ENCODE measurements around the gene DALRD3. TPM values are rescaled to one million over a fixed set of nuclear protein-coding genes. Genes with fewer than 3 reads are reported as not detected.

Gene DALRD3
- total and polyA plus RNA-seq, 2 of the 8 experiments (the other 6 are each of a cell fraction or from before 2014, with no cell fraction given): 30.4 to 86.5 TPM

DNA sequence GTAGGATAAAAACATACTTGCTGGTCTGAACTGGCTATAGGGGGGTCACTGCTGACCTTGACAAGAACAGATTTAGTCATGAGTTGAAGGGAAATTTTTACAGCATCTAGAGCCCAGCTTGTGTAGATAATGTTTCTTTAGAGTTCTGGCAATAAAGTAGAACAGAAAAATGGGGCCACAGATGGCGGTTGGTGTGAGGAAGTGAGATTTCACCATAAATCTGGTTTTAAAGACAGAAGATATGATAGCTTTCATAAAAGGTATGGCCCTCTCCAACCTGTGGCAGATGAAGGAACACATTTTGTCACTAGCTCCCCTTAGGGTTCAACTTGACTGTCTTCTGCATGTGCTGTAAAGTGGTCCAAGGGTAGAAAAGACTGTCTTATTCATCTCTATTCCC lies 35.2 kb upstream of the DALRD3 start:
- peaks cover 0 to 11% of the 10 kb centered on the region in 2 experiments for H4K20me1 ChIP-seq (replicated peaks in 1 of 2; ENCODE audit: control insufficient read depth in 1 of 2, insufficient read depth in 2 of 2, low read length in 2 of 2)
- H3K9ac ChIP-seq (replicated peaks in 1 of 4; ENCODE audit: extremely low read depth in 1 of 4, low read depth in 3 of 4, low read length in 3 of 4): no peak overlapping the region
- FAIRE-seq: no peak
- TF ChIP-seq NRF1 (IDR thresholded peaks at IDR 0.05; ENCODE audit: low read depth, low read length) (no peak), GABPA (IDR thresholded peaks at IDR 0.05; ENCODE audit: borderline replicate concordance, insufficient read depth, low read length) (no peak), SUZ12 (IDR thresholded peaks at IDR 0.05; ENCODE audit: low read length) (no peak), CTCF (IDR thresholded peaks at IDR 0.05; ENCODE audit: control extremely low read depth in 1 of 3, insufficient read depth in 1 of 3, low read depth in 1 of 3, low read length in 3 of 3) (no peak), CBX8 (IDR thresholded peaks at IDR 0.05; ENCODE audit: borderline replicate concordance, low read depth, low read length) (no peak), POLR2A (IDR thresholded peaks at IDR 0.05; ENCODE audit: control extremely low read depth in 1 of 2, low read depth in 2 of 2, low read length in 2 of 2) (no peak), SRF (IDR thresholded peaks at IDR 0.05; ENCODE audit: low read depth, low read length) (no peak), SP2 (IDR thresholded peaks at IDR 0.05; ENCODE audit: low read length) (no peak), BCL11A (IDR thresholded peaks at IDR 0.05; ENCODE audit: low read depth in 2 of 2, low read length in 2 of 2) (no peak), MAFK (IDR thresholded peaks at IDR 0.05; ENCODE audit: low read depth, low read length) (no peak), NANOG (IDR thresholded peaks at IDR 0.05; ENCODE audit: insufficient read depth, low read depth, low read length, poor library complexity, severe bottlenecking) (no peak), KDM5A (IDR thresholded peaks at IDR 0.05; ENCODE audit: low read length) (no peak)

More for the DNA sequence above, 35.2 kb upstream of the DALRD3 start:
- H3K23ac ChIP-seq (ENCODE audit: insufficient read length): no peak overlapping the region
- POLR2A ChIA-PET (ENCODE audit: partially characterized antibody): interaction anchor here (0.5 to 1.2 kb wide), 3 partner anchors 10 to 275 kb away, joined by 3 read pairs; partner anchors contain the start of gene QRICH1
- no peak overlapping the region for H2BK20ac ChIP-seq (ENCODE audit: low read length)
- H2AFZ ChIP-seq (ENCODE audit: low read length): no peak overlapping the region
- no peak overlapping the region for H2BK15ac ChIP-seq (ENCODE audit: low read length)
- no peak overlapping the region for H3K14ac ChIP-seq (ENCODE audit: insufficient read length)
- no peak overlapping the region for H2BK120ac ChIP-seq (replicated peaks; ENCODE audit: low read depth, low read length)
- no peak overlapping the region for H3K27ac ChIP-seq (ENCODE audit: low read depth, low read length)
- H3K56ac ChIP-seq (replicated peaks; ENCODE audit: insufficient read length, low read depth, low read length): no peak overlapping the region
- H3K79me2 ChIP-seq (ENCODE audit: control insufficient read depth in 1 of 2, insufficient read depth in 2 of 2, low read length in 2 of 2): peaks cover 0 to 17% of the 10 kb centered on the region in 2 experiments; a peak in 2 of 4 replicates
- no peak overlapping the region for H3K4me2 ChIP-seq (ENCODE audit: insufficient read depth in 1 of 2, low read depth in 2 of 2, low read length in 2 of 2)
- H3K23me2 ChIP-seq (ENCODE audit: low read depth, low read length): no peaks in the 10 kb centered on the region
- H3K4ac ChIP-seq (replicated peaks; ENCODE audit: insufficient read length, low read depth, low read length): no peak overlapping the region
- H3K27me3 ChIP-seq (replicated peaks in 1 of 4; ENCODE audit: control insufficient read depth in 3 of 4, extremely low read depth in 1 of 4, insufficient read depth in 3 of 4, low read length in 3 of 4): no peaks in the 10 kb centered on the region; a peak in 1 of 7 replicates
- no peak overlapping the region for H2BK5ac ChIP-seq (ENCODE audit: low read depth, low read length)
- H3K18ac ChIP-seq (ENCODE audit: extremely low read depth, low read length): no peak overlapping the region
- H3K9me3 ChIP-seq (ENCODE audit: insufficient read depth in 2 of 2, low read depth in 1 of 2, low read length in 1 of 2): no peaks in the 10 kb centered on the region
- no peak overlapping the region for H2BK12ac ChIP-seq (ENCODE audit: low read depth, low read length)
- DNase-seq (ENCODE audit: low read depth in 1 of 2, low spot score in 2 of 2): no peak
- H3K4me1 ChIP-seq (replicated peaks in 1 of 4; ENCODE audit: control insufficient read depth in 3 of 4, insufficient read depth in 4 of 4, low read length in 3 of 4): no peaks in the 10 kb centered on the region
- no peak overlapping the region for H3K4me3 ChIP-seq (ENCODE audit: extremely low read depth in 1 of 4, insufficient read depth in 2 of 4, low read depth in 3 of 4, low read length in 4 of 4)
- CTCF ChIA-PET (ENCODE audit: partially characterized antibody): no interaction called here
- peaks cover 12% of the 10 kb centered on the region for H3K79me1 ChIP-seq (ENCODE audit: low read depth, low read length)
- H4K5ac ChIP-seq (ENCODE audit: insufficient read length, low read depth, low read length): no peak overlapping the region
- WGBS, 2 experiments (ENCODE audit: extremely low coverage in 1 of 2, insufficient coverage in 1 of 2, insufficient read length in 1 of 2, insufficient replicate concordance in 2 of 2, low coverage in 1 of 2, low lambda C conversion rate in 2 of 2, missing lambda C conversion rate in 1 of 2): 94% methylated on average over 1 of the region's 1 CpG; no CpG with 5 or more reads in 1 of the 2 experiments
- no peak overlapping the region for H4K91ac ChIP-seq (replicated peaks; ENCODE audit: insufficient read length, low read length)
- H3K36me3 ChIP-seq (ENCODE audit: control insufficient read depth in 2 of 4, insufficient read depth in 4 of 4, low read length in 3 of 4): peaks cover 32 to 57% (median 46%) of the 10 kb centered on the region in 4 experiments
- no peak overlapping the region for H2AK5ac ChIP-seq (ENCODE audit: low read depth, low read length)
- no peak overlapping the region for H4K8ac ChIP-seq (ENCODE audit: extremely low read depth, insufficient read depth, low read length)
